Central memory CD4-positive, alpha-beta T cell (primary cell): Measurements from ENCODE around the gene CHIC2.

ENCODE experiments used
- DNase-seq: peaks from one replicate; pipeline ENCODE4 v3.0.0; 2022

CHIC2 gene

DNA sequence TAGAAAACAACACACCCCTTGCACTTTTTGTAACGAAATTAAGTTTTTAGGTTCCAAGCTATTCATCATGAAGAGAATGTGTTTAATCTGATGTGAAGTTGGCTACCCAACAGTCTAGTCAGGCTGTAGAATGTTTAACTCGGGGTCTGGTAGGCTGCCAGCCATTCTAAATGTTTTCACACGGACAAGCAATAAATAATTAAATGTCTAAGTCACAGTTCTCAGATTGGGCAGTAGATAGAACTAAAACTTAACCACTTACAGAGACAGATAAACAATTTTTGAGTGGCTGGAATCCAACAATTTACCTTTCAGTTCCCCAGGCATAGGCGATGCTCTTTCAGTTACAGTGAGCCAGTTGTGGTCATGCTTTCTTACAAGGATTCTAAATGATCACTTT is 66.5 kb downstream of the CHIC2 start:
- no peak for DNase-seq

DNA sequence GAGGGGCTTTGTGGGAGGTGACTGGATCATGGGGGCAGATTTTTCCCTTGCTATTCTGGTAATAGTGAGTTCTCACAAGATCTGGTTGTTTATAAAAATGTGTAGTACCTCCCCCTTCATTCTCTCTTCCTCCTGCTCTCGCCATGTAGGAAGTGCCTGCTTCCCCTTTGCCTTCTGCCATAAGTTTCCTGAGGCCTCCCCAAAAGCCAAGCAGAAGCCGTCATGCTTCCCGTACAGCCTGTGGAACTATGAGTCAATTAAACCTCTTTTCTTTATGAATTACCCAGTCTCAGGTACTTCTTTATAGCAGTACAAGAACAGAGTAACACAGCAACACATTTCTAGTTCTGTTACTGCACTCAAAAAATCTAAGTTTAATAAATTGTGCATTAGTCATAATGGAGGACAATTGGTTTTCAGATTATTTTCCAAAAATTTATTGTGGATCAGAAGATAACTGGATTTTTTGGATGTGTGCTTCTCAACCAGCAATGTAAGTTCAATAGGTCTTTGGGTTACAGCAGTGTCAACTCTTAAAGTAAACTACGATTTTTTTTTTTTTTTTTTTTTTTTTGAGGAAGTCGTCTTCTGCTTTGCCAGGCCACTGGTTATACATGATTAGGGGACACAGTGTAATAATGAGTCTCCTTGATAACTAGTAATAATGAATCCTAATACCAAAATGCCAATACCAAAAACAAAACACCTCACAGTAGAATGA is 69.9 kb downstream of the CHIC2 start:
- DNase-seq: no peak

DNA sequence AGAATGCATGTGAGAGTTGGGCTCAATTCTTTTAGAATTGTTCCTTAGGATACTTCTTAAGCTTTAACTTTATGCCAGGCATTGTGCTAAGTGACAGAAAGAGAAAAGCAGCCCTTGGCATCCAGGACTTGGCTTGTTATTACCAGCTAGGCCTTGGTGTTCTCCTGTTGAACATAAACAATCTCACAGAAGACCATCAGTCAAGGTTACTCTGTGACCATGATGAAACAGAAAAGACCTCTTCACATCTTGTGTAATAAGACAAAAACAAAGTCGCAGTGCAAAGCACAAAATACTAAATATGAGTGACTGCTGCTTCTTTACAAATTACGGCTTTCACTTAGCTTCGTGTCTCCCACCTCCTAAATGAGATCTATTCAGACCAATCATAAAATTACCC is 71.6 kb downstream of the CHIC2 start:
- no peak for DNase-seq

DNA sequence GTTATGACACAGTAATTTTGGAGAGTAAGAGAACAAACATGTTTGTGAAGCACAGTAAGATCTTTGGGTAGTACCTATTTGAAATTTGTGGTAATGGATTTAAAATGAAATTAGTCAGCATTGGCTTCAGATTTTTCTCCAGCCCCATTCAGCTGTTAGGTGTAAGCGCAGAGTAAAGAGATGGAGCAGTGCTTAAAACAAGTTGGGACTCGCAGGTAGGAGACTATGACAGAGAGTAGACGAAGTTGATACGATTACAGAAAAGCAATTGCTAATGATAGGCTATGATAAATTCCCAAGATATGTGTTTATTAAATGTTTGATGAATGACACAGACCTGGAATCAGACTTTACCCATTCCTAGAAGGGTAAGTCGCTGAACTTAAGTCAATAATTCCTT is 72.6 kb downstream of the CHIC2 start:
- DNase-seq: no peak

DNA sequence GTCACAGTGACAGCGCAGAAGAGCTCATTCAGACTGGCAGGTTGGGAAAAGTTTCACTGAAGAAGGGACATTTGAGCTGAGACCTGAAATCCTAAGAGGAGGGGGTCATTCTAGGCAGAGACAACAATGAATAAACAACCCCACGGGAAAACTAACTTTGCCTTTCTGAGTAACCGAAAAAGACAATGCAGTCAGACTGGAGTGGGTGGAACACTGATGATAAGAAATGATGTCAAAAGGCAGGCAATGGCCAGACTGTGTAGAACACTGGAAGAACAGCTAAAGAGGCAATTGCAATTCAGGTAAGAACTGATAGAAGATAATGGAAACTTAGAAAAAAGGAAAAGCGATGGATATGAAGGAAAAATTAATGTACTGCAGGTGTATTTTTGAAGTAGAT is 73.8 kb downstream of the CHIC2 start:
- no peak for DNase-seq

DNA sequence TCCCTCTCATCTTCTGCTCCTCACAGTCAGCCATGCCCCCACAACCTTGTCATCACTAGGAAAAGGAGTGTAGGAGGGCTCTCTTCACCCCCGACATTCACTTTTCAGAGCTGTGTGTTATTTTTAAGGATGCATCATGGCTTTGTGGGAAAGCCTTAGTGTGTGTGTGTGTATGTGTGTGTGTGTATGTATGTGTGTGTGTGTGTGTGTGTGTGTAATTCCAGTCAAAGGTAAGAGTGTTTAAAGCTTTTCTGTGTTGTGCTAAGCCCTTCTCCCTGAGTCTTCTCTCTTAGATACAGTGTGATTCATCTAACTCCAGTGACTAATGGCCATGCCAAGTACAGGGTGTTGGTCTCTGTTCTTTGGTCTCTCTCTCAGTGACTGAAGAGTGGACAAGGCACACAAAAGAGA is 76.6 kb downstream of the CHIC2 start:
- DNase-seq: no peak

DNA sequence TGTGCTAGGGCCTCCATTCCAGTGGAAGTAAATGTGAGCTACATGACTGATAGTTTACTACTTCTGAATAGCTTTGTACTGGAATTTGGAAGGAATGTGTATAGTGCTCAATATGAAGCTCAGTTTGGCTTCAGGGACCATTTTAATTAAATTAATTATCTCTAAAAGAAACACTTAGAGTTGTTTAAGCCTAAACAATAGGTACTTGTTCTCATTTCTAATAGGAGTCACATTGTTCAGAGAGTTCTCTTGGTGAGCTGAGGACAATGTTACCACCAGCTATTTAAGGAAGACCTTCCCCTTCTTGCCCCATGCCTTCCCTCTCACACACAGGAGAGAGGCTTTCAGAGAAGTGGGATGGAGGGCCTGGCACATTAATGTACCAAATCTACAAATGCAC is 78.3 kb downstream of the CHIC2 start:
- no peak for DNase-seq

DNA sequence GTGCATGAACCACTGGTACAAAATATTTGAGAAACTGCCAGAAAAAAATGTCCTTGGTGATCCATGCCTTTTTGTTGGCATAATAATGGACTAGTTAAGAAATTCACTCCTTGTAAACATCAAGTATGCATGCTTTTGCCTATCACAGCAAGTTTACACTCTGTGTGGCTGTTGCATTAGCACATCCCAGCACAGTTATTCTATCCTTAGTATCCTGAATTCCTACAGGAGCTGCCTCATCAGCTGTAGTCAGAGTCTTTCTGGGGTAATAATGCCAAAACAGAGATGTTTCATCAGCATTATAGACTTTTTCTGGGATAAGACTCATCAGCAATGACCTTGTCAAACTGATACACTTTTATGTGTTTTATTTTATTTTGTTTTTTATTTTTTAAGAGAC is 82.8 kb downstream of the CHIC2 start:
- DNase-seq: no peak

DNA sequence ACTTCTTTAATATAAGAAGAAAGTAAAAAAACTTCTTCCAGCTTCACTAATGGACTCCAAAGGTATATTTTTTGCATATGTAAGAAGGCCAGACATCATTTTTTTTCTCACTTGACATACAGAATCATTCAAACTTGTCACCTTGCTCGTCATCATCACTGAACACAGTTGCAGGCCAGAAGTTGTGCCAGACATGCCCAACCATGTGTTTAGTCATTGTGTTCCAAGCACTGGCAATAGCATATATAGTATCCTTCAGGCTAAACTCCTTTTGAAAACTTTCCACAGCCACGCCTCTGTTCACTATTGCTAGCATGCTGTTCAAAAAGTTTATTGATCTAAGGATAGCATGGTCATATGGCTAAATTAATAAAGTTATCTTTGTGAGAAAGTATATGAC is 83.3 kb downstream of the CHIC2 start:
- no peak for DNase-seq

DNA sequence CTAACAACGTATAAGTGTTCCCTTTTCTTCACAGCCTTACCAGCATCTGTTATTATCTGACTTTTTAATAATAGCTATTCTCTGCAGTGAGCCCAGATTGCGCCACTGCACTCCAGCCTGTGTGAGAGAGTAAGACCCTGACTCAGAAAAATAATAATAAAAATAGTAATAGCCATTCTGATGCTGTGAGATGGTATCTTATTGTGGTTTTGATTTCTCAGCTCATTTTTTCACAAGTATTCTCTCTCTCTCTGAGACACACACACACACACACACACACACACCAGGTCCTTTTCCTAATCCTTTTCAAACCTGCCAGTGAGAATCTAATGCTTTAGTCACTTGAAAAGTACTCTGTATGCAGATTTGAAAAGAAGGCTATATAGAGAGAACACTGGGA is 89.8 kb downstream of the CHIC2 start:
- no peak for DNase-seq

DNA sequence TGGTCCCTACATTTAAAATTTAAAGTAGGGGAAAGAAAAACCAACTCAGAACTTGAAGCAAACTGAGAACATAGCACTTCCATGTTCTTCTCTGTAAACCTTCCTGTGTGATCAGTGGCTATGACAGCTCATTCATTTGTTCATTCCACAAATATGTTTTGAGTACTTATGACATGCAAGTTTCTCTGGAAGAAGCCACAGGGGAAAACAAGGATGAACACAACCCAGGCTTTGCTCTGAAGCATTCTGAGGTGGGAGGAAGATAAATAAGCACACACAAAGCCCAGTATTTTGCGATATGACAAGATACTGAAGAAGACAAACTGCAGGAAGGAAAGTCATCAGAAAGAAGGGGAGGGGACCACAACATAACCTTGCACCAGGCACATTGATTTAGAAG is 96.4 kb downstream of the CHIC2 start:
- DNase-seq: no peak

DNA sequence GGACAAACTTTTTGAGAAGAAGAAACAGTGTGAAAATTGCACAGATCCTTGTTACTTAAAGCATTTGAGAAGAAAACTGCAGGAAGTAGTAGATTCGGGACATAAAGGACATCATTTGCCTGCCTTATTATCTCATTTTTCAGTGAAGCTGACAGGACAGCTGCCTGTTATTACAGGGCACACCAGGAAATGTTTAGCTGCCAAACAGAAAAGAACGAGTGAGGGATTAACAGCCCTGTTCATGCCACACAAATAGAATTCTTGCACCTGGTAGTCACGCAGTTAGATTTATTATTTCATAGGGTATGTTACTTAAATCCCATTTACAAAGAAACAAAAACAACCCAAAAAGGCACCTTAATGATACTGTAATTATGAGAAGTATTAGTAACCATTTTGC is 100.6 kb downstream of the CHIC2 start:
- DNase-seq: no peak

DNA sequence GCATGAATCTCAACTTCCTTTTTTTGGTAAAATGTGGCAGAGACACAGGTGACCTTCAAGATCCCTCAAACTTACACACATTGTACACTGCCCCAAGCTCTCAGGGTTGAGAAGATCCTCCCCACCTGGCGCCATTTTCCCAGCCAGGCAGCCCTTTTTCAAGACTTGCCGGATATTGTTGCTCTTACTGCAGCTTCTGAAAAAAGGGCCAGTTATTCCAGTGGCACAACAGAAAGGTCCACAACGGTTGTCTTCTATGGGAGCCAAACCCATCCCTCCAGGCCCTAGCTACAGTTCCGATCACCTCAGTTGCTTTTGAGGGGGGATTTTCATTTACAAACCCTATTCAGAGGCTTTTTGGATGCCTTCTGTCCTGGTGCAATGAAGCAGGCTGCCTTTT is 101.1 kb downstream of the CHIC2 start:
- DNase-seq: no peak

DNA sequence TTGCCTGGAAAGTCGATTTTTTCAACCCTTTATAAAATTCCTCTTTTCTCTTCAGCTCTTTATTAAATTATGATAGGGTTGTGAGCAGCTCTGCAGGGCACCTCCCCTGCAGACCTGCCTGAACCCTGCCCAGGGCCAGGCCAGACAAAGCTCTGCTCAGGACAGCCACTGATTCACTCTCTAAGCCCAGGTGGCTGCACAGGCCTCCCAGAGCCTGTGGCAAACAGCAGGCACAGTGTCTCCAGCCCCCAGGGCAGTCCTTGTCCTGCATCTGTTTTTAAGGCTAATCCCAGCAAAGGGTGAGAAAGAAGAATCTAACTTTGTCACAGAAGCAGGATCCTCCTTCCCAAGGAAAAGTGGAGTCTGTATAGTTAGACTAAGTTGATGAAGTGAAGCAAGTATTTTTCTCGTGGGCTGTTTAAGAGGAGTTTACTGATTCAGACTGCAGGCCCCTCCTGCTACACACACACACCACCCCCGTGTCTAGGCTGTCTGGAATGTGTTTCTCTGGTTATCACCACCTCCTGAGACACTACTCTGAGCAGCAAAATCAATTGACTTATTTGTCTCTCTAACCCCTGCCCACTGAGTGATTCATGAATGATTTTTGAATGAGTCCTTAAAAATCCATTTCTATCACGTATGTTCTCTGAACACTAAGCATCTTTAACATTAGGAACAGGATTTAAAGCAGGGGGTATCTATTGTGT is 101.7 kb downstream of the CHIC2 start:
- no peak for DNase-seq

DNA sequence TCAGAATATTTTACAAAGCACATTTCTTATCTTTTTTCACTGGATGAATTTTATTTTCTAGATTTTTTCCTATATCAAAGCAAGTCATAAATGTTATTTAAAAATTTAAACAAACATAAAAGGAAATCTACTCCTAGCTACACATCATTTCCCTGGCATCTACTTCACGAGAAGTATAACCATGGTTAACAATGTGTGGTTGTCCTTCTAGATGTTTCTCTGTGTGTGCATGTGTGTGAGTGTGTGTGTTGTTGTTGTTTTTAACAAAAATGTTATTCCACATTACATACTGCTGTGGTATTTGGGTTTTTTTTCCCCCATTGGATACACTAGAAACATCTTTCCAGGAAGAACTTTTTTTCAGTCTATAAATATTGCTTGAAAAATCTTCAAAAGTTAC is 103.1 kb downstream of the CHIC2 start:
- no peak for DNase-seq

DNA sequence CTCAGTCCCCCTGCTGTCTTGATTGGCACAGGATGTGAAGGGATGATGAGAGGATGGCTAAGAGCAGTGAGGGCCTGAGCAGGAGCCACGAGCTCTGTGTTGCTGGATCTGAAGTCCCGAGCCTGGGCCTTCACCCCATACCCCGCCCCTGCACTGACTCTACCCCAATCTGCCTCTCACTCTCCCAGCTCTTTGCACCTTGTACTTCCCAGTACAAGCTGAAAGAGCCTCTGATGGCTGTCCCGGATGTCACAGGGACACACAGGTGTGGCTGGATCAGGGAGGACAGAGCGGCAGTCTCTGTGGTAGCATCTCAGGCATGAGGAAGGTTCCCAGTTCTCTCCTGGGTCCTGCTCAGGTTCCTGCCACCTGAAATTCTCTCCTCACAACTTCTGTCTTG is 103.6 kb downstream of the CHIC2 start:
- DNase-seq: no peak
